SK-N-SH treated with all-trans-retinoic acid at 6 μM for 48 hours (cell line): ENCODE data around the gene MYO1B.

ENCODE experiments used
- ATAC-seq: fragments of 200-7000 bp; cut with Tn5 transposase; 3 replicates; pipeline ENCODE4 v1.9.1; 2020; ENCODE audit warnings: mild to moderate bottlenecking, moderate library complexity
- ARNTL ChIP-seq: fragments of 450-650 bp; formaldehyde crosslinking; IDR thresholded peaks from 2 replicates; pipeline ENCODE4 v1.5.0; 2020; ENCODE audit warnings: low read depth, mild to moderate bottlenecking, moderate library complexity, borderline replicate concordance
- BACH2 ChIP-seq: fragments of 250-450 bp; sonication (Bioruptor Pico); IDR thresholded peaks from 2 replicates; pipeline ENCODE4 v1.9.0; 2021; ENCODE audit warnings: mild to moderate bottlenecking, borderline replicate concordance
- CREB5 ChIP-seq: fragments of 250-450 bp; sonication (Bioruptor Pico); IDR thresholded peaks from 2 replicates; pipeline ENCODE4 v1.5.1; 2020; ENCODE audit warnings: low read depth, mild to moderate bottlenecking, moderate library complexity
- CSDC2 ChIP-seq: fragments of 250-450 bp; sonication (Bioruptor Pico); IDR thresholded peaks from 2 replicates; pipeline ENCODE4 v1.5.0; 2020; ENCODE audit warnings: mild to moderate bottlenecking, moderate library complexity
- CSRNP3 ChIP-seq: fragments of 250-450 bp; sonication (Bioruptor Pico); IDR thresholded peaks from 2 replicates; pipeline ENCODE4 v1.5.1; 2021; ENCODE audit warnings: mild to moderate bottlenecking, moderate library complexity
- ESRRG ChIP-seq: fragments of 250-450 bp; sonication (Bioruptor Pico); IDR thresholded peaks from 2 replicates; pipeline ENCODE4 v1.6.1; 2021; ENCODE audit warnings: mild to moderate bottlenecking
- GLIS3 ChIP-seq: fragments of 250-450 bp; sonication (Bioruptor Pico); IDR thresholded peaks from 2 replicates; pipeline ENCODE4 v1.5.0; 2020; ENCODE audit warnings: mild to moderate bottlenecking, moderate library complexity
- ISL1 ChIP-seq: fragments of 250-450 bp; sonication (Bioruptor Pico); IDR thresholded peaks from 2 replicates; pipeline ENCODE4 v2.1.2; 2022; ENCODE audit warnings: mild to moderate bottlenecking, moderate library complexity
- OSR1 ChIP-seq: fragments of 250-450 bp; sonication (Bioruptor Pico); IDR thresholded peaks from 2 replicates; pipeline ENCODE4 v1.8.0; 2022; ENCODE audit warnings: moderate library complexity, mild to moderate bottlenecking, inconsistent platforms
- POU6F1 ChIP-seq: fragments of 250-450 bp; sonication (Bioruptor Pico); IDR thresholded peaks from 2 replicates; pipeline ENCODE4 v1.8.0; 2021; ENCODE audit warnings: low read depth, mild to moderate bottlenecking, moderate library complexity, borderline replicate concordance
- PPARA ChIP-seq: fragments of 250-450 bp; sonication (Bioruptor Pico); IDR thresholded peaks from 2 replicates; pipeline ENCODE4 v1.5.0; 2020; ENCODE audit warnings: mild to moderate bottlenecking, borderline replicate concordance
- RARB ChIP-seq: fragments of 250-450 bp; sonication (Bioruptor Pico); IDR thresholded peaks from 2 replicates; pipeline ENCODE4 v1.8.0; 2021; ENCODE audit warnings: mild to moderate bottlenecking, moderate library complexity
- SNAI2 ChIP-seq: fragments of 250-450 bp; sonication (Bioruptor Pico); IDR thresholded peaks from 2 replicates; pipeline ENCODE4 v1.5.0; 2020; ENCODE audit warnings: mild to moderate bottlenecking, moderate library complexity
- TCF4 ChIP-seq: fragments of 250-450 bp; sonication (Bioruptor Pico); IDR thresholded peaks from 2 replicates; pipeline ENCODE4 v1.8.0; 2021; ENCODE audit warnings: mild to moderate bottlenecking, moderate library complexity, borderline replicate concordance
- TOX ChIP-seq: fragments of 250-450 bp; sonication (Bioruptor Pico); IDR thresholded peaks from 2 replicates; pipeline ENCODE4 v1.8.0; 2021; ENCODE audit warnings: mild to moderate bottlenecking, moderate library complexity, borderline replicate concordance
- ZC3H10 ChIP-seq: fragments of 250-450 bp; sonication (Bioruptor Pico); IDR thresholded peaks from 2 replicates; pipeline ENCODE4 v1.5.1; 2021; ENCODE audit warnings: mild to moderate bottlenecking, moderate library complexity
- ZFP3 ChIP-seq: fragments of 250-450 bp; sonication (Bioruptor Pico); IDR thresholded peaks from 2 replicates; pipeline ENCODE4 v1.5.0; 2020; ENCODE audit warnings: mild to moderate bottlenecking, moderate library complexity
- ZFP30 ChIP-seq: fragments of 450-650 bp; formaldehyde crosslinking; IDR thresholded peaks from 2 replicates; pipeline ENCODE4 v1.5.0; 2022; ENCODE audit warnings: mild to moderate bottlenecking, moderate library complexity
- ZNF565 ChIP-seq: fragments of 450-650 bp; formaldehyde crosslinking; conservative IDR thresholded peaks from 2 replicates; pipeline ENCODE4 v1.5.0; 2020; ENCODE audit warnings: low read depth, mild to moderate bottlenecking, moderate library complexity
- ZNF70 ChIP-seq: fragments of 450-650 bp; formaldehyde crosslinking; IDR thresholded peaks from 2 replicates; pipeline ENCODE4 v1.5.0; 2020; ENCODE audit warnings: mild to moderate bottlenecking, moderate library complexity
- ZNF8 ChIP-seq: fragments of 450-650 bp; formaldehyde crosslinking; IDR thresholded peaks from 2 replicates; pipeline ENCODE4 v1.5.0; 2020; ENCODE audit warnings: mild to moderate bottlenecking, moderate library complexity
- TF ChIP-seq, protein P1 (sequence below): fragments of 250-450 bp; sonication (Bioruptor Pico); IDR thresholded peaks from 2 replicates; pipeline ENCODE4 v1.5.0; 2020; ENCODE audit warnings: mild to moderate bottlenecking, moderate library complexity

Gene MYO1B

GRCh38 chr2:191427031-191427430, 181.8 kb downstream of the MYO1B start:
- TF ChIP-seq POU6F1 (CRISPR knock-in tag) (no peak), ZFP3 (CRISPR knock-in tag) (no peak), ZFP30 (CRISPR knock-in tag) (no peak), ARNTL (CRISPR knock-in tag) (no peak), CSRNP3 (no peak), SNAI2 (CRISPR knock-in tag) (no peak), ZNF8 (CRISPR knock-in tag) (no peak), GLIS3 (CRISPR knock-in tag) (no peak), TOX (CRISPR knock-in tag) (no peak), PPARA (no peak), ZNF70 (CRISPR knock-in tag) (no peak), CREB5 (CRISPR knock-in tag) (no peak), RARB (CRISPR knock-in tag) (no peak), ZC3H10 (no peak), ZNF565 (CRISPR knock-in tag) (no peak), TCF4 (CRISPR knock-in tag) (no peak), OSR1 (no peak)
- TF ChIP-seq, protein P1, sequence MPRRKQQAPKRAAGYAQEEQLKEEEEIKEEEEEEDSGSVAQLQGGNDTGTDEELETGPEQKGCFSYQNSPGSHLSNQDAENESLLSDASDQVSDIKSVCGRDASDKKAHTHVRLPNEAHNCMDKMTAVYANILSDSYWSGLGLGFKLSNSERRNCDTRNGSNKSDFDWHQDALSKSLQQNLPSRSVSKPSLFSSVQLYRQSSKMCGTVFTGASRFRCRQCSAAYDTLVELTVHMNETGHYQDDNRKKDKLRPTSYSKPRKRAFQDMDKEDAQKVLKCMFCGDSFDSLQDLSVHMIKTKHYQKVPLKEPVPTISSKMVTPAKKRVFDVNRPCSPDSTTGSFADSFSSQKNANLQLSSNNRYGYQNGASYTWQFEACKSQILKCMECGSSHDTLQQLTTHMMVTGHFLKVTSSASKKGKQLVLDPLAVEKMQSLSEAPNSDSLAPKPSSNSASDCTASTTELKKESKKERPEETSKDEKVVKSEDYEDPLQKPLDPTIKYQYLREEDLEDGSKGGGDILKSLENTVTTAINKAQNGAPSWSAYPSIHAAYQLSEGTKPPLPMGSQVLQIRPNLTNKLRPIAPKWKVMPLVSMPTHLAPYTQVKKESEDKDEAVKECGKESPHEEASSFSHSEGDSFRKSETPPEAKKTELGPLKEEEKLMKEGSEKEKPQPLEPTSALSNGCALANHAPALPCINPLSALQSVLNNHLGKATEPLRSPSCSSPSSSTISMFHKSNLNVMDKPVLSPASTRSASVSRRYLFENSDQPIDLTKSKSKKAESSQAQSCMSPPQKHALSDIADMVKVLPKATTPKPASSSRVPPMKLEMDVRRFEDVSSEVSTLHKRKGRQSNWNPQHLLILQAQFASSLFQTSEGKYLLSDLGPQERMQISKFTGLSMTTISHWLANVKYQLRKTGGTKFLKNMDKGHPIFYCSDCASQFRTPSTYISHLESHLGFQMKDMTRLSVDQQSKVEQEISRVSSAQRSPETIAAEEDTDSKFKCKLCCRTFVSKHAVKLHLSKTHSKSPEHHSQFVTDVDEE (CRISPR knock-in tag), result no peak
- no peak for ATAC-seq

DNA sequence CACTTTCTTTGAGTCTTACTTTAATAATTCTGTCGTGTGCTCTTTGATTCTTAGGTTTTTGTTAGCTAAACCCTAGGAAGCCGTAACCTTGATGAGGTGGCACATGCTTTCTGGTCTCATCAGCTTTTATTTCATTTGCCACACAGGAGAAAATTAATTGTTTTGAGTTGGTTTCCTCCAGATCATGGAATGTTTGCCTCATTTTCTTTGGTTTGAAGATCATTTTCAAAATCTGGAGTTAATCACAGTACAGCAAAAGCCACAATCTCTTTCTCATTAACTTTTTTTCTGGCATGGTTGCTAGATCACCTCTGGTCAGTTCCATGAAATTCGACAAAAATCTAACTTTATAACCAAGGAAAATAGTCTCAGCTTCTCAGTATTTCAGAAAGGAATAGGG, 182.9 kb downstream of the MYO1B start:
- no peak for ATAC-seq

More for the DNA sequence above, 182.9 kb downstream of the MYO1B start:
- TF ChIP-seq ZC3H10, result no peak
- TF ChIP-seq CREB5 (CRISPR knock-in tag), result no peak
- TF ChIP-seq ZFP3 (CRISPR knock-in tag), result no peak
- TF ChIP-seq ZNF8 (CRISPR knock-in tag), result no peak
- no peak for TF ChIP-seq ZNF565 (CRISPR knock-in tag)
- no peak for TF ChIP-seq BACH2 (CRISPR knock-in tag)
- TF ChIP-seq, protein P1 (CRISPR knock-in tag), result no peak
- TF ChIP-seq ZFP30 (CRISPR knock-in tag), result no peak
- no peak for TF ChIP-seq TCF4 (CRISPR knock-in tag)
- TF ChIP-seq ISL1, result no peak
- TF ChIP-seq CSRNP3, result no peak
- no peak for TF ChIP-seq PPARA
- no peak for TF ChIP-seq RARB (CRISPR knock-in tag)
- TF ChIP-seq TOX (CRISPR knock-in tag), result no peak
- no peak for TF ChIP-seq CSDC2 (CRISPR knock-in tag)
- no peak for TF ChIP-seq POU6F1 (CRISPR knock-in tag)
- no peak for TF ChIP-seq OSR1
- no peak for TF ChIP-seq ARNTL (CRISPR knock-in tag)
- TF ChIP-seq ESRRG (CRISPR knock-in tag), result no peak
